ENCODE data around the gene HGS. TPM values are rescaled to one million over a fixed set of nuclear protein-coding genes. Genes with fewer than 3 reads are reported as not detected.

Gene HGS
- total RNA-seq, 1 experiment from 2014 or later = 187 TPM

- peaks cover 54% of the 10 kb centered on the region for H3K36me3 ChIP-seq (ENCODE audit: insufficient read depth, low read length, poor library complexity, severe bottlenecking)
- H3K27ac ChIP-seq (ENCODE audit: low read depth, low read length, poor library complexity, severe bottlenecking) = peak overlapping the region; percentile 46
- intact Hi-C loops (cut with micrococcal nuclease; ENCODE audit: unreplicated experiment) = no loop called here
- no peak for TF ChIP-seq EZH2 (IDR thresholded peaks at IDR 0.05; ENCODE audit: borderline replicate concordance, low read depth, low read length, poor library complexity, severe bottlenecking)
- peak; percentile 72 for TF ChIP-seq CTCF (conservative IDR thresholded peaks at IDR 0.05; ENCODE audit: low read depth, low read length)
- peak; percentile 74 for DNase-seq (ENCODE audit: low spot score)
- TSS peak; percentile 36 for BruUV-seq (replicated peaks)
- POLR2A ChIA-PET (ENCODE audit: low non-redundant PET) = interaction anchor here (0.6 kb wide), 1 partner anchor 13 kb away, joined by 20 read pairs; no protein-coding TSS in a partner anchor
- CTCF ChIA-PET = interaction anchor here (0.7 kb wide), 2 partner anchors 8 to 12 kb away, joined by 3 read pairs; no protein-coding TSS in a partner anchor
- H3K4me1 ChIP-seq (ENCODE audit: insufficient read depth, low read length, poor library complexity, severe bottlenecking) = peaks cover 18% of the 10 kb centered on the region
- no peaks in the 10 kb centered on the region for H3K27me3 ChIP-seq (replicated peaks; ENCODE audit: insufficient read depth, low read depth, low read length, poor library complexity)
- no peaks in the 10 kb centered on the region for H3K9me3 ChIP-seq (ENCODE audit: low read depth, low read length, poor library complexity, severe bottlenecking)
- H3K4me3 ChIP-seq (ENCODE audit: low read depth, low read length, poor library complexity, severe bottlenecking) = peak overlapping the region; percentile 93
These were observed 16.1 kb upstream of the HGS start for GRCh38 chr17:81667754-81668153.

GRCh38 chr17:81672504-81672903 is 11.3 kb upstream of the HGS start:
- no peak overlapping the region for H3K4me3 ChIP-seq (ENCODE audit: low read depth, low read length, poor library complexity, severe bottlenecking)
- POLR2A ChIA-PET (ENCODE audit: low non-redundant PET) = no interaction called here
- no peak for TF ChIP-seq CTCF (conservative IDR thresholded peaks at IDR 0.05; ENCODE audit: low read depth, low read length)
- H3K27ac ChIP-seq (ENCODE audit: low read depth, low read length, poor library complexity, severe bottlenecking) = no peak overlapping the region
- DNase-seq (ENCODE audit: low spot score) = no peak
- H3K36me3 ChIP-seq (ENCODE audit: insufficient read depth, low read length, poor library complexity, severe bottlenecking) = peaks cover 70% of the 10 kb centered on the region
- CTCF ChIA-PET = no interaction called here
- H3K4me1 ChIP-seq (ENCODE audit: insufficient read depth, low read length, poor library complexity, severe bottlenecking) = peaks cover 9% of the 10 kb centered on the region
- BruUV-seq (replicated peaks) = no TSS peak
- H3K27me3 ChIP-seq (replicated peaks; ENCODE audit: insufficient read depth, low read depth, low read length, poor library complexity) = no peaks in the 10 kb centered on the region
- intact Hi-C loops (cut with micrococcal nuclease; ENCODE audit: unreplicated experiment) = no loop called here
- no peaks in the 10 kb centered on the region for H3K9me3 ChIP-seq (ENCODE audit: low read depth, low read length, poor library complexity, severe bottlenecking)

GRCh38 chr17:81672954-81673353 is 10.9 kb upstream of the HGS start:
- intact Hi-C loops (cut with micrococcal nuclease; ENCODE audit: unreplicated experiment) = no loop called here
- no peak for TF ChIP-seq CTCF (conservative IDR thresholded peaks at IDR 0.05; ENCODE audit: low read depth, low read length)
- no peak for TF ChIP-seq EZH2 (IDR thresholded peaks at IDR 0.05; ENCODE audit: borderline replicate concordance, low read depth, low read length, poor library complexity, severe bottlenecking)
- no peaks in the 10 kb centered on the region for H3K27me3 ChIP-seq (replicated peaks; ENCODE audit: insufficient read depth, low read depth, low read length, poor library complexity)
- H3K4me1 ChIP-seq (ENCODE audit: insufficient read depth, low read length, poor library complexity, severe bottlenecking) = peaks cover 4% of the 10 kb centered on the region
- H3K4me3 ChIP-seq (ENCODE audit: low read depth, low read length, poor library complexity, severe bottlenecking) = no peak overlapping the region
- no peaks in the 10 kb centered on the region for H3K9me3 ChIP-seq (ENCODE audit: low read depth, low read length, poor library complexity, severe bottlenecking)
- no peak overlapping the region for H3K27ac ChIP-seq (ENCODE audit: low read depth, low read length, poor library complexity, severe bottlenecking)
- DNase-seq (ENCODE audit: low spot score) = no peak
- H3K36me3 ChIP-seq (ENCODE audit: insufficient read depth, low read length, poor library complexity, severe bottlenecking) = peaks cover 69% of the 10 kb centered on the region
- no TSS peak for BruUV-seq (replicated peaks)
- ChIA-PET CTCF (no interaction called here), POLR2A (ENCODE audit: low non-redundant PET) (no interaction called here)

All from A673 (cell line).